Rectal smooth muscle tissue (tissue), 1 donor: ENCODE data around the gene CCDC116.
"Not testable (repeated sequence)": the region's sequence is repeated elsewhere in the genome, so short reads cannot be mapped to it uniquely, and the experiment has no call there.

Experiments
- H3K27ac ChIP-seq: one replicate; pipeline ENCODE4 v1.7.0; 2013; ENCODE audit warnings: low read depth, low read length, inconsistent platforms
- H3K27me3 ChIP-seq: one replicate; pipeline ENCODE4 v1.7.0; 2013; ENCODE audit warnings: low read length; ENCODE audit not compliant: control insufficient read depth, insufficient read depth
- H3K36me3 ChIP-seq: one replicate; pipeline ENCODE4 v1.7.0; 2013; ENCODE audit warnings: low read length; ENCODE audit not compliant: control insufficient read depth, insufficient read depth
- H3K4me1 ChIP-seq: one replicate; pipeline ENCODE4 v1.7.0; 2013; ENCODE audit warnings: low read length; ENCODE audit not compliant: control insufficient read depth, insufficient read depth
- H3K4me3 ChIP-seq: one replicate; pipeline ENCODE4 v1.7.0; 2013; ENCODE audit warnings: low read length
- H3K9ac ChIP-seq: one replicate; pipeline ENCODE4 v1.7.0; 2013; ENCODE audit warnings: low read length

Gene CCDC116

GRCh38 chr22:21673534-21674321 is 41.2 kb downstream of the CCDC116 start:
- Histone ChIP-seq H3K27ac (no peak overlapping the region), H3K27me3 (no peaks in the 10 kb centered on the region), H3K4me1 (no peaks in the 10 kb centered on the region), H3K9ac (no peak overlapping the region), H3K36me3 (peaks cover 34% of the 10 kb centered on the region), H3K4me3 (no peak overlapping the region)

- Histone ChIP-seq H3K4me1 (no peaks in the 10 kb centered on the region), H3K27me3 (no peaks in the 10 kb centered on the region), H3K4me3 (no peak overlapping the region), H3K36me3 (peaks cover 33% of the 10 kb centered on the region), H3K9ac (no peak overlapping the region), H3K27ac (no peak overlapping the region)
These were observed 42.2 kb downstream of the CCDC116 start for GRCh38 chr22:21674638-21675245.

GRCh38 chr22:21677606-21678443 is 45.3 kb downstream of the CCDC116 start:
- Histone ChIP-seq H3K27ac (no peak overlapping the region), H3K36me3 (peaks cover 21% of the 10 kb centered on the region)

GRCh38 chr22:21678842-21679241 is 46.3 kb downstream of the CCDC116 start:
- not testable (repeated sequence) for H3K27me3 ChIP-seq, H3K4me1 ChIP-seq, H3K4me3 ChIP-seq, H3K27ac ChIP-seq, H3K9ac ChIP-seq
- peaks cover 24% of the 10 kb centered on the region for H3K36me3 ChIP-seq

More at GRCh38 chr22:21677606-21678443, 45.3 kb downstream of the CCDC116 start:
- no peaks in the 10 kb centered on the region for H3K4me1 ChIP-seq
- H3K4me3 ChIP-seq = no peak overlapping the region
- H3K9ac ChIP-seq = no peak overlapping the region
- no peaks in the 10 kb centered on the region for H3K27me3 ChIP-seq

- H3K9ac ChIP-seq = no peak overlapping the region
- no peak overlapping the region for H3K4me3 ChIP-seq
- peaks cover 24% of the 10 kb centered on the region for H3K36me3 ChIP-seq
- no peak overlapping the region for H3K27ac ChIP-seq
- H3K27me3 ChIP-seq = no peaks in the 10 kb centered on the region
- H3K4me1 ChIP-seq = no peaks in the 10 kb centered on the region
These were observed 46.8 kb downstream of the CCDC116 start for GRCh38 chr22:21679383-21679782.

GRCh38 chr22:21680830-21681565 is 48.4 kb downstream of the CCDC116 start:
- Histone ChIP-seq H3K36me3 (peaks cover 18% of the 10 kb centered on the region), H3K4me1 (no peaks in the 10 kb centered on the region), H3K4me3 (no peak overlapping the region), H3K27me3 (no peaks in the 10 kb centered on the region), H3K27ac (no peak overlapping the region), H3K9ac (no peak overlapping the region)

GRCh38 chr22:21681566-21682370 is 49.2 kb downstream of the CCDC116 start:
- Histone ChIP-seq H3K36me3 (peaks cover 21% of the 10 kb centered on the region), H3K27me3 (no peaks in the 10 kb centered on the region), H3K4me3 (no peak overlapping the region), H3K27ac (no peak overlapping the region), H3K9ac (no peak overlapping the region), H3K4me1 (no peaks in the 10 kb centered on the region)

GRCh38 chr22:21682385-21683175 is 50.0 kb downstream of the CCDC116 start:
- Histone ChIP-seq H3K9ac (no peak overlapping the region), H3K36me3 (peaks cover 24% of the 10 kb centered on the region), H3K4me1 (no peaks in the 10 kb centered on the region), H3K4me3 (no peak overlapping the region), H3K27me3 (no peaks in the 10 kb centered on the region), H3K27ac (no peak overlapping the region)

- Histone ChIP-seq H3K27ac (no peak overlapping the region), H3K4me3 (no peak overlapping the region), H3K36me3 (peaks cover 28% of the 10 kb centered on the region), H3K4me1 (no peaks in the 10 kb centered on the region), H3K27me3 (no peaks in the 10 kb centered on the region), H3K9ac (no peak overlapping the region)
These were observed 50.8 kb downstream of the CCDC116 start for GRCh38 chr22:21683401-21683811.

- Histone ChIP-seq H3K4me3 (no peak overlapping the region), H3K36me3 (peaks cover 30% of the 10 kb centered on the region), H3K27ac (no peak overlapping the region), H3K4me1 (no peaks in the 10 kb centered on the region), H3K27me3 (no peaks in the 10 kb centered on the region), H3K9ac (no peak overlapping the region)
These were observed 52.1 kb downstream of the CCDC116 start for GRCh38 chr22:21684492-21685163.
